HEK293 (cell line): ENCODE data around the gene ANAPC16.

Source experiments
- CTCF ChIA-PET: fragments of 350-600 bp; formaldehyde crosslinking; extraction: SDS; loops from one replicate; lab custom pipeline; 2021; ENCODE audit warnings: antibody characterized with exemption; lab: Yijun Ruan, JAX
- POLR2A ChIA-PET: fragments of 300-600 bp; formaldehyde crosslinking; extraction: SDS; loops from one replicate; lab custom pipeline; 2020; ENCODE audit warnings: antibody characterized with exemption, inconsistent platforms; lab: Yijun Ruan, JAX
- H3K27ac ChIP-seq: fragments of 200-500 bp; sonication (Bioruptor generic); 2 replicates; pipeline ENCODE4 v1.5.1; 2014; ENCODE audit warnings: low read depth, low read length, control low read depth, inconsistent platforms; ENCODE audit errors: extremely low read depth
- H3K36me3 ChIP-seq, 2 experiments: fragments of 200-500 bp in 1 of 2; sonication (Bioruptor generic) in 1 of 2; 1 replicate in 1 of 2; 2 replicates in 1 of 2; pipeline ENCODE4 v1.5.1; 2014 to 2017; ENCODE audit warnings: inconsistent platforms in 2 of 2, low read length in 2 of 2; ENCODE audit not compliant: control insufficient read depth in 2 of 2, insufficient read depth in 1 of 2
- H3K4me1 ChIP-seq: fragments of 200-500 bp; sonication (Bioruptor generic); 2 replicates; pipeline ENCODE4 v1.5.1; 2014; ENCODE audit warnings: mild to moderate bottlenecking, low read length, inconsistent platforms; ENCODE audit not compliant: control insufficient read depth, insufficient read depth
- H3K4me3 ChIP-seq: 2 replicates; pipeline ENCODE4 v1.5.1; 2011; ENCODE audit warnings: low read depth, mild to moderate bottlenecking, control low read depth, low read length, moderate library complexity
- H3K9me3 ChIP-seq: fragments of 200-500 bp; sonication (Bioruptor generic); 2 replicates; pipeline ENCODE4 v1.5.1; 2014; ENCODE audit warnings: low read depth, low read length, inconsistent platforms; ENCODE audit not compliant: control insufficient read depth, insufficient read depth
- FEZF1 ChIP-seq: fragments of 450-650 bp; formaldehyde crosslinking; IDR thresholded peaks from 2 replicates; pipeline ENCODE4 v1.5.1; 2016; ENCODE audit warnings: missing biosample characterization, missing genetic modification characterization
- GLI2 ChIP-seq: fragments of 450-650 bp; formaldehyde crosslinking; IDR thresholded peaks from 2 replicates; pipeline ENCODE4; 2017; ENCODE audit warnings: missing biosample characterization, missing genetic modification characterization, low read depth, borderline replicate concordance
- PATZ1 ChIP-seq: fragments of 450-650 bp; formaldehyde crosslinking; IDR thresholded peaks from 2 replicates; pipeline ENCODE4 v1.5.1; 2016; ENCODE audit warnings: missing biosample characterization, missing genetic modification characterization
- PRDM6 ChIP-seq: fragments of 450-650 bp; formaldehyde crosslinking; IDR thresholded peaks from 2 replicates; pipeline ENCODE4 v1.5.1; 2017; ENCODE audit warnings: missing biosample characterization, missing genetic modification characterization
- SP3 ChIP-seq: fragments of 450-650 bp; formaldehyde crosslinking; IDR thresholded peaks from 2 replicates; pipeline ENCODE4 v1.5.1; 2016; ENCODE audit warnings: missing biosample characterization, missing genetic modification characterization
- ZBTB17 ChIP-seq: fragments of 450-650 bp; formaldehyde crosslinking; IDR thresholded peaks from 2 replicates; pipeline ENCODE4 v1.5.1; 2016; ENCODE audit warnings: missing biosample characterization, missing genetic modification characterization
- ZBTB20 ChIP-seq: fragments of 450-650 bp; formaldehyde crosslinking; IDR thresholded peaks from 2 replicates; pipeline ENCODE4 v1.5.1; 2016; ENCODE audit warnings: missing biosample characterization, missing genetic modification characterization
- ZBTB21 ChIP-seq: fragments of 450-650 bp; formaldehyde crosslinking; IDR thresholded peaks from 2 replicates; pipeline ENCODE4 v1.5.1; 2017; ENCODE audit warnings: missing biosample characterization, missing genetic modification characterization
- ZBTB7A ChIP-seq: fragments of 450-650 bp; formaldehyde crosslinking; IDR thresholded peaks from 2 replicates; pipeline ENCODE4 v1.5.1; 2016; ENCODE audit warnings: low read depth, missing biosample characterization, missing genetic modification characterization
- ZNF133 ChIP-seq: fragments of 450-650 bp; formaldehyde crosslinking; IDR thresholded peaks from 2 replicates; pipeline ENCODE4 v1.5.1; 2016; ENCODE audit warnings: missing biosample characterization, missing genetic modification characterization
- ZNF140 ChIP-seq: fragments of 450-650 bp; formaldehyde crosslinking; IDR thresholded peaks from 2 replicates; pipeline ENCODE4 v1.5.1; 2016; ENCODE audit warnings: missing biosample characterization, missing genetic modification characterization
- ZNF146 ChIP-seq: fragments of 450-650 bp; formaldehyde crosslinking; IDR thresholded peaks from 2 replicates; pipeline ENCODE4 v1.5.1; 2016; ENCODE audit warnings: missing biosample characterization, missing genetic modification characterization
- ZNF16 ChIP-seq: fragments of 450-650 bp; formaldehyde crosslinking; IDR thresholded peaks from 2 replicates; pipeline ENCODE4 v1.5.1; 2016; ENCODE audit warnings: low read depth, missing biosample characterization, missing genetic modification characterization
- ZNF266 ChIP-seq: fragments of 450-650 bp; formaldehyde crosslinking; IDR thresholded peaks from 2 replicates; pipeline ENCODE4 v1.5.1; 2016; ENCODE audit warnings: missing biosample characterization, missing genetic modification characterization, low read depth
- ZNF280C ChIP-seq: fragments of 450-650 bp; formaldehyde crosslinking; IDR thresholded peaks from 2 replicates; pipeline ENCODE4 v1.5.1; 2016; ENCODE audit warnings: missing biosample characterization, missing genetic modification characterization
- ZNF510 ChIP-seq: fragments of 450-650 bp; formaldehyde crosslinking; IDR thresholded peaks from 2 replicates; pipeline ENCODE4 v1.5.1; 2018; ENCODE audit warnings: mild to moderate bottlenecking, missing genetic modification characterization, missing biosample characterization; ENCODE audit not compliant: insufficient replicate concordance
- ZNF560 ChIP-seq: fragments of 450-650 bp; formaldehyde crosslinking; IDR thresholded peaks from 2 replicates; pipeline ENCODE4 v1.5.1; 2017; ENCODE audit warnings: missing biosample characterization, missing genetic modification characterization, borderline replicate concordance
- ZNF658 ChIP-seq: fragments of 450-650 bp; formaldehyde crosslinking; IDR thresholded peaks from 2 replicates; pipeline ENCODE4; 2016; ENCODE audit warnings: missing biosample characterization, missing genetic modification characterization
- ZNF692 ChIP-seq: fragments of 450-650 bp; formaldehyde crosslinking; IDR thresholded peaks from 2 replicates; pipeline ENCODE4 v1.5.1; 2016; ENCODE audit warnings: missing biosample characterization, missing genetic modification characterization

ANAPC16 gene

GRCh38 chr10:72174297-72174662, 41.5 kb upstream of the ANAPC16 start:
- POLR2A ChIA-PET: interaction anchor here (1.0 to 2.5 kb wide), 7 partner anchors 15 to 158 kb away, joined by 3 to 16 read pairs (median 5); partner anchors contain the start of gene DDIT4
- peak overlapping the region; percentile 81 for H3K27ac ChIP-seq

GRCh38 chr10:72175149-72175548, 40.7 kb upstream of the ANAPC16 start:
- H3K4me1 ChIP-seq: peaks cover 17% of the 10 kb centered on the region
- H3K27ac ChIP-seq: 0 out of 2 replicates have a peak overlapping the region, but pooled peaks have one; percentile 81
- CTCF ChIA-PET: interaction anchor here (1.6 kb wide), 1 partner anchor 42 kb away, joined by 3 read pairs; no protein-coding TSS in a partner anchor

More at GRCh38 chr10:72174297-72174662, 41.5 kb upstream of the ANAPC16 start:
- Histone ChIP-seq H3K4me3 (no peak overlapping the region), H3K9me3 (no peaks in the 10 kb centered on the region), H3K4me1 (peaks cover 17% of the 10 kb centered on the region), H3K36me3 (peaks cover 0 to 8% of the 10 kb centered on the region in 2 experiments; a peak in 1 of 3 replicates)
- peak; percentile 99 for TF ChIP-seq ZNF133 (tag by site-specific recombination)
- peak; percentile 25; the same call in 1 of the 2 replicates for TF ChIP-seq ZNF140 (tag by site-specific recombination)
- no peak for TF ChIP-seq ZNF266 (tag by site-specific recombination)
- TF ChIP-seq PATZ1 (tag by site-specific recombination): no peak
- peak; percentile 69 for TF ChIP-seq ZBTB20 (tag by site-specific recombination)
- CTCF ChIA-PET: interaction anchor here (0.7 to 1.6 kb wide), 7 partner anchors 26 to 1951 kb away, joined by 3 to 4 read pairs (median 3); no protein-coding TSS in a partner anchor

GRCh38 chr10:72176701-72177100, 39.1 kb upstream of the ANAPC16 start:
- Histone ChIP-seq H3K4me1 (peaks cover 17% of the 10 kb centered on the region), H3K36me3 (peaks cover 2 to 17% of the 10 kb centered on the region in 2 experiments; a peak in 1 of 3 replicates), H3K27ac (no peak overlapping the region), H3K4me3 (no peak overlapping the region), H3K9me3 (no peaks in the 10 kb centered on the region)
- POLR2A ChIA-PET: no interaction called here
- CTCF ChIA-PET: interaction anchor here (0.6 kb wide), 1 partner anchor 258 kb away, joined by 5 read pairs; no protein-coding TSS in a partner anchor
- TF ChIP-seq SP3 (tag by site-specific recombination) (no peak), ZNF280C (no peak), ZNF658 (tag by site-specific recombination) (no peak), GLI2 (tag by site-specific recombination) (no peak), ZBTB17 (tag by site-specific recombination) (no peak), ZBTB7A (tag by site-specific recombination) (no peak), ZNF560 (tag by site-specific recombination) (no peak), ZNF16 (tag by site-specific recombination) (no peak), ZBTB21 (tag by site-specific recombination) (no peak)

More at GRCh38 chr10:72175149-72175548, 40.7 kb upstream of the ANAPC16 start:
- POLR2A ChIA-PET: interaction anchor here (2.5 kb wide), 1 partner anchor 99 kb away, joined by 16 read pairs; the partner anchor contains the start of gene DDIT4
- no peaks in the 10 kb centered on the region for H3K9me3 ChIP-seq
- TF ChIP-seq ZNF146 (tag by site-specific recombination) (no peak), FEZF1 (tag by site-specific recombination) (peak; percentile 35; the same call in 1 of the 2 replicates), PRDM6 (tag by site-specific recombination) (peak; percentile 50), ZNF692 (0 out of 2 replicates have a peak, but pooled peaks have one; percentile 26), ZNF510 (no peak)
- peaks cover 0 to 11% of the 10 kb centered on the region in 2 experiments; a peak in 1 of 3 replicates for H3K36me3 ChIP-seq
- H3K4me3 ChIP-seq: no peak overlapping the region
